ENCODE results near the gene ZAP70. TPM values are rescaled to one million over a fixed set of nuclear protein-coding genes. Genes with fewer than 3 reads are reported as not detected.

Gene ZAP70
- polyA plus RNA-seq, 1 donor = 3.4 TPM

- DNase-seq (ENCODE audit: low read depth) = no peak
These were observed 20.1 kb downstream of the ZAP70 start for GRCh38 chr2:97733341-97734035.

GRCh38 chr2:97734061-97735051 lies 21.0 kb downstream of the ZAP70 start:
- no peak for DNase-seq (ENCODE audit: low read depth)

- no peak for DNase-seq (ENCODE audit: low read depth)
These were observed 21.8 kb downstream of the ZAP70 start for GRCh38 chr2:97735161-97735561.

- no peak for DNase-seq (ENCODE audit: low read depth)
These were observed 22.8 kb downstream of the ZAP70 start for GRCh38 chr2:97736185-97736584.

- no peak for DNase-seq (ENCODE audit: low read depth)
These were observed 23.4 kb downstream of the ZAP70 start for GRCh38 chr2:97736608-97737330.

- DNase-seq (ENCODE audit: low read depth) = no peak
These were observed 24.2 kb downstream of the ZAP70 start for GRCh38 chr2:97737421-97738178.

GRCh38 chr2:97738179-97739019 lies 25.0 kb downstream of the ZAP70 start:
- no peak for DNase-seq (ENCODE audit: low read depth)

- DNase-seq (ENCODE audit: low read depth) = no peak
These were observed 25.9 kb downstream of the ZAP70 start for GRCh38 chr2:97739020-97739892.

- no peak for DNase-seq (ENCODE audit: low read depth)
These were observed 26.5 kb downstream of the ZAP70 start for GRCh38 chr2:97739893-97740245.

GRCh38 chr2:97740590-97741182 lies 27.3 kb downstream of the ZAP70 start:
- no peak for DNase-seq (ENCODE audit: low read depth)

GRCh38 chr2:97741251-97741650 lies 27.9 kb downstream of the ZAP70 start:
- no peak for DNase-seq (ENCODE audit: low read depth)

GRCh38 chr2:97741686-97742085 lies 28.3 kb downstream of the ZAP70 start:
- DNase-seq (ENCODE audit: low read depth) = no peak

- DNase-seq (ENCODE audit: low read depth) = no peak
These were observed 29.0 kb downstream of the ZAP70 start for GRCh38 chr2:97742381-97742847.

- DNase-seq (ENCODE audit: low read depth) = no peak
These were observed 30.5 kb downstream of the ZAP70 start for GRCh38 chr2:97743913-97744312.

GRCh38 chr2:97745474-97746174 lies 32.2 kb downstream of the ZAP70 start:
- DNase-seq (ENCODE audit: low read depth) = no peak

GRCh38 chr2:97747285-97747684 lies 33.9 kb downstream of the ZAP70 start:
- DNase-seq (ENCODE audit: low read depth) = no peak

GRCh38 chr2:97747716-97748115 lies 34.3 kb downstream of the ZAP70 start:
- DNase-seq (ENCODE audit: low read depth) = no peak

GRCh38 chr2:97749581-97749980 lies 36.2 kb downstream of the ZAP70 start:
- DNase-seq (ENCODE audit: low read depth) = no peak

All from forelimb muscle (tissue), 1 donor.